Measurements from ENCODE around the gene DYRK1B.
"Not testable (repeated sequence)": the region's sequence is repeated elsewhere in the genome, so short reads cannot be mapped to it uniquely, and the experiment has no call there.

Gene DYRK1B

GRCh38 chr19:39816287-39817048 is 17.5 kb downstream of the DYRK1B start:
- H3K4me3 ChIP-seq (ENCODE audit: low read length) = no peak overlapping the region
- TF ChIP-seq ZNF274 (IDR thresholded peaks at IDR 0.05; ENCODE audit: low read depth, low read length) = no peak

- no peak for TF ChIP-seq ZNF274 (IDR thresholded peaks at IDR 0.05; ENCODE audit: low read depth, low read length)
- no peak overlapping the region for H3K4me3 ChIP-seq (ENCODE audit: low read length)
These were observed 19.4 kb downstream of the DYRK1B start for GRCh38 chr19:39814595-39814994.

- not testable (repeated sequence) for H3K4me3 ChIP-seq (ENCODE audit: low read length)
These were observed 19.9 kb downstream of the DYRK1B start for GRCh38 chr19:39814111-39814510.

GRCh38 chr19:39813264-39813993 is 20.5 kb downstream of the DYRK1B start:
- H3K4me3 ChIP-seq (ENCODE audit: low read length) = no peak overlapping the region

GRCh38 chr19:39811064-39811463 is 22.9 kb downstream of the DYRK1B start:
- TF ChIP-seq ZNF274 (IDR thresholded peaks at IDR 0.05; ENCODE audit: low read depth, low read length) = no peak
- no peak overlapping the region for H3K4me3 ChIP-seq (ENCODE audit: low read length)

More at GRCh38 chr19:39813264-39813993, 20.5 kb downstream of the DYRK1B start:
- no peak for TF ChIP-seq ZNF274 (IDR thresholded peaks at IDR 0.05; ENCODE audit: low read depth, low read length)

GRCh38 chr19:39810424-39810823 is 23.5 kb downstream of the DYRK1B start:
- H3K4me3 ChIP-seq (ENCODE audit: low read length) = no peak overlapping the region
- TF ChIP-seq ZNF274 (IDR thresholded peaks at IDR 0.05; ENCODE audit: low read depth, low read length) = no peak

GRCh38 chr19:39809368-39809767 is 24.6 kb downstream of the DYRK1B start:
- TF ChIP-seq ZNF274 (IDR thresholded peaks at IDR 0.05; ENCODE audit: low read depth, low read length) = no peak

GRCh38 chr19:39808688-39809087 is 25.3 kb downstream of the DYRK1B start:
- not testable (repeated sequence) for H3K4me3 ChIP-seq (ENCODE audit: low read length)

More at GRCh38 chr19:39809368-39809767, 24.6 kb downstream of the DYRK1B start:
- H3K4me3 ChIP-seq (ENCODE audit: low read length) = no peak overlapping the region

GRCh38 chr19:39807846-39808364 is 26.1 kb downstream of the DYRK1B start:
- no peak overlapping the region for H3K4me3 ChIP-seq (ENCODE audit: low read length)
- no peak for TF ChIP-seq ZNF274 (IDR thresholded peaks at IDR 0.05; ENCODE audit: low read depth, low read length)

- H3K4me3 ChIP-seq (ENCODE audit: low read length) = no peak overlapping the region
- TF ChIP-seq ZNF274 (IDR thresholded peaks at IDR 0.05; ENCODE audit: low read depth, low read length) = no peak
These were observed 28.9 kb downstream of the DYRK1B start for GRCh38 chr19:39805104-39805503.

- TF ChIP-seq ZNF274 (IDR thresholded peaks at IDR 0.05; ENCODE audit: low read depth, low read length) = no peak
- no peak overlapping the region for H3K4me3 ChIP-seq (ENCODE audit: low read length)
These were observed 31.0 kb downstream of the DYRK1B start for GRCh38 chr19:39802958-39803357.

- TF ChIP-seq ZNF274 (IDR thresholded peaks at IDR 0.05; ENCODE audit: low read depth, low read length) = no peak
- no peak overlapping the region for H3K4me3 ChIP-seq (ENCODE audit: low read length)
These were observed 36.9 kb downstream of the DYRK1B start for GRCh38 chr19:39797083-39797482.

- no peak for TF ChIP-seq ZNF274 (IDR thresholded peaks at IDR 0.05; ENCODE audit: low read depth, low read length)
- H3K4me3 ChIP-seq (ENCODE audit: low read length) = no peak overlapping the region
These were observed 37.9 kb downstream of the DYRK1B start for GRCh38 chr19:39796000-39796498.

GRCh38 chr19:39795001-39795400 is 39.0 kb downstream of the DYRK1B start:
- no peak for TF ChIP-seq ZNF274 (IDR thresholded peaks at IDR 0.05; ENCODE audit: low read depth, low read length)
- H3K4me3 ChIP-seq (ENCODE audit: low read length) = no peak overlapping the region
